HEK293 (cell line): ENCODE measurements around the gene CDH7.
A peak's percentile ranks its signal among the peaks of the same experiment; 100 is the strongest.

ENCODE experiments used
- CTCF ChIA-PET: fragments of 350-600 bp; formaldehyde crosslinking; extraction: SDS; loops from one replicate; lab custom pipeline; 2021; ENCODE audit warnings: antibody characterized with exemption; lab: Yijun Ruan, JAX
- POLR2A ChIA-PET: fragments of 300-600 bp; formaldehyde crosslinking; extraction: SDS; loops from one replicate; lab custom pipeline; 2020; ENCODE audit warnings: antibody characterized with exemption, inconsistent platforms; lab: Yijun Ruan, JAX
- H3K27ac ChIP-seq: fragments of 200-500 bp; sonication (Bioruptor generic); 2 replicates; pipeline ENCODE4 v1.5.1; 2014; ENCODE audit warnings: low read depth, low read length, control low read depth, inconsistent platforms; ENCODE audit errors: extremely low read depth
- H3K36me3 ChIP-seq, 2 experiments: fragments of 200-500 bp in 1 of 2; sonication (Bioruptor generic) in 1 of 2; 1 replicate in 1 of 2; 2 replicates in 1 of 2; pipeline ENCODE4 v1.5.1; 2014 to 2017; ENCODE audit warnings: inconsistent platforms in 2 of 2, low read length in 2 of 2; ENCODE audit not compliant: control insufficient read depth in 2 of 2, insufficient read depth in 1 of 2
- H3K4me1 ChIP-seq: fragments of 200-500 bp; sonication (Bioruptor generic); 2 replicates; pipeline ENCODE4 v1.5.1; 2014; ENCODE audit warnings: mild to moderate bottlenecking, low read length, inconsistent platforms; ENCODE audit not compliant: control insufficient read depth, insufficient read depth
- H3K4me3 ChIP-seq: 2 replicates; pipeline ENCODE4 v1.5.1; 2011; ENCODE audit warnings: low read depth, mild to moderate bottlenecking, control low read depth, low read length, moderate library complexity
- H3K9me3 ChIP-seq: fragments of 200-500 bp; sonication (Bioruptor generic); 2 replicates; pipeline ENCODE4 v1.5.1; 2014; ENCODE audit warnings: low read depth, low read length, inconsistent platforms; ENCODE audit not compliant: control insufficient read depth, insufficient read depth
- PRDM1 ChIP-seq: fragments of 450-650 bp; formaldehyde crosslinking; IDR thresholded peaks from 2 replicates; pipeline ENCODE4; 2016; ENCODE audit warnings: missing biosample characterization, missing genetic modification characterization
- REPIN1 ChIP-seq: fragments of 450-650 bp; formaldehyde crosslinking; IDR thresholded peaks from 2 replicates; pipeline ENCODE4 v1.5.1; 2017; ENCODE audit warnings: missing biosample characterization, missing genetic modification characterization, low read depth
- ZBTB17 ChIP-seq: fragments of 450-650 bp; formaldehyde crosslinking; IDR thresholded peaks from 2 replicates; pipeline ENCODE4 v1.5.1; 2016; ENCODE audit warnings: missing biosample characterization, missing genetic modification characterization
- ZBTB20 ChIP-seq: fragments of 450-650 bp; formaldehyde crosslinking; IDR thresholded peaks from 2 replicates; pipeline ENCODE4 v1.5.1; 2016; ENCODE audit warnings: missing biosample characterization, missing genetic modification characterization
- ZBTB48 ChIP-seq: fragments of 450-650 bp; formaldehyde crosslinking; IDR thresholded peaks from 2 replicates; pipeline ENCODE4 v1.5.1; 2016; ENCODE audit warnings: missing biosample characterization, missing genetic modification characterization
- ZBTB8A ChIP-seq: fragments of 450-650 bp; formaldehyde crosslinking; IDR thresholded peaks from 2 replicates; pipeline ENCODE4 v1.5.1; 2016; ENCODE audit warnings: missing biosample characterization, missing genetic modification characterization
- ZFP37 ChIP-seq: fragments of 450-650 bp; formaldehyde crosslinking; IDR thresholded peaks from 2 replicates; pipeline ENCODE4 v1.5.1; 2016; ENCODE audit warnings: missing biosample characterization, missing genetic modification characterization
- ZFP69B ChIP-seq: fragments of 450-650 bp; formaldehyde crosslinking; IDR thresholded peaks from 2 replicates; pipeline ENCODE4 v1.5.1; 2016; ENCODE audit warnings: missing biosample characterization, missing genetic modification characterization
- ZNF10 ChIP-seq: fragments of 450-650 bp; formaldehyde crosslinking; IDR thresholded peaks from 2 replicates; pipeline ENCODE4 v1.5.1; 2017; ENCODE audit warnings: missing biosample characterization, missing genetic modification characterization
- ZNF169 ChIP-seq: fragments of 450-650 bp; formaldehyde crosslinking; IDR thresholded peaks from 2 replicates; pipeline ENCODE4 v1.5.1; 2016; ENCODE audit warnings: missing biosample characterization, missing genetic modification characterization
- ZNF211 ChIP-seq: fragments of 450-650 bp; formaldehyde crosslinking; IDR thresholded peaks from 2 replicates; pipeline ENCODE4 v1.5.1; 2016; ENCODE audit warnings: low read depth, missing biosample characterization, missing genetic modification characterization
- ZNF239 ChIP-seq: fragments of 450-650 bp; formaldehyde crosslinking; IDR thresholded peaks from 2 replicates; pipeline ENCODE4 v1.5.1; 2016; ENCODE audit warnings: missing biosample characterization, missing genetic modification characterization
- ZNF335 ChIP-seq: fragments of 450-650 bp; formaldehyde crosslinking; conservative IDR thresholded peaks from 2 replicates; pipeline ENCODE4 v1.5.1; 2016; ENCODE audit warnings: missing biosample characterization, missing genetic modification characterization
- ZNF341 ChIP-seq: fragments of 450-650 bp; formaldehyde crosslinking; IDR thresholded peaks from 2 replicates; pipeline ENCODE4; 2016; ENCODE audit warnings: low read depth, missing biosample characterization, missing genetic modification characterization
- ZNF426 ChIP-seq: fragments of 450-650 bp; formaldehyde crosslinking; IDR thresholded peaks from 2 replicates; pipeline ENCODE4 v1.5.1; 2017; ENCODE audit warnings: missing biosample characterization, missing genetic modification characterization, mild to moderate bottlenecking, inconsistent platforms, moderate library complexity
- ZNF596 ChIP-seq: fragments of 450-650 bp; IDR thresholded peaks from 2 replicates; pipeline ENCODE4 v1.5.0; 2018; ENCODE audit warnings: missing biosample characterization, mild to moderate bottlenecking, missing genetic modification characterization, moderate library complexity
- ZNF600 ChIP-seq: fragments of 450-650 bp; formaldehyde crosslinking; IDR thresholded peaks from 2 replicates; pipeline ENCODE4 v1.5.1; 2016; ENCODE audit warnings: missing biosample characterization, missing genetic modification characterization
- ZNF610 ChIP-seq: fragments of 450-650 bp; formaldehyde crosslinking; IDR thresholded peaks from 2 replicates; pipeline ENCODE4 v1.5.1; 2016; ENCODE audit warnings: missing biosample characterization, missing genetic modification characterization, borderline replicate concordance
- ZNF624 ChIP-seq: fragments of 450-650 bp; formaldehyde crosslinking; IDR thresholded peaks from 2 replicates; pipeline ENCODE4 v1.5.1; 2017; ENCODE audit warnings: missing biosample characterization, missing genetic modification characterization
- ZNF792 ChIP-seq: fragments of 450-650 bp; formaldehyde crosslinking; IDR thresholded peaks from 2 replicates; pipeline ENCODE4 v1.5.1; 2016; ENCODE audit warnings: missing biosample characterization, missing genetic modification characterization
- TF ChIP-seq, protein P1 (sequence below): fragments of 450-650 bp; formaldehyde crosslinking; IDR thresholded peaks from 2 replicates; pipeline ENCODE4 v1.5.1; 2016; ENCODE audit warnings: missing biosample characterization, missing genetic modification characterization
- TF ChIP-seq, protein P2 (sequence below): fragments of 450-650 bp; formaldehyde crosslinking; IDR thresholded peaks from 2 replicates; pipeline ENCODE4 v1.5.1; 2016; ENCODE audit warnings: missing biosample characterization, missing genetic modification characterization
- TF ChIP-seq, protein P3 (sequence below): fragments of 450-650 bp; formaldehyde crosslinking; IDR thresholded peaks from 2 replicates; pipeline ENCODE4 v1.5.1; 2016; ENCODE audit warnings: missing biosample characterization, missing genetic modification characterization
- TF ChIP-seq, protein P4 (sequence below): fragments of 450-650 bp; formaldehyde crosslinking; IDR thresholded peaks from 2 replicates; pipeline ENCODE4 v1.5.1; 2016; ENCODE audit warnings: missing biosample characterization, missing genetic modification characterization

Gene CDH7

DNA sequence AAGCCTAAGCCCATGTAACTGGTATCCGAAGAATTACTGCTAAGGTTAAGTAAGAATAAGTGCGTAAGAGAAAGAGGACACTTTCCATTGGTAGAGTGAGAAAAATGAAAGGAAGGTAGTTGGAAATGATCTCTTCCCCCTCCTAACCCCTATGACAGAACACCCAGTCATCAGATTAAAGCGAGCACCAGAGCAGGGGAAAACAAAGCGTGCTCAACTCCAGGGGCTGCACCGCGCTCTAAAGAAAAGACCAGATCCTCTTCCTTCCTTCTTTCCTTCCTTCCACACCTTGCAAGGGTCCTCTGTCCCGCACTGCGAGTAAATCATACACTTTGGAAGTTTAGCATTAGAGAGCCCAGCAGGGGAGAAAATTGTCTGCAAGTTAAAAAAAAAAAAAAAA, 971 bp upstream of the CDH7 start:
- ChIA-PET CTCF (interaction anchor here (1.2 to 1.4 kb wide), 2 partner anchors 27 to 38 kb away, joined by 4 read pairs; no protein-coding TSS in a partner anchor), POLR2A (interaction anchor here (0.6 to 0.7 kb wide), 2 partner anchors 12 to 50 kb away, joined by 3 to 7 read pairs; no protein-coding TSS in a partner anchor)
- peak overlapping the region; percentile 4; the same call in 1 of the 2 replicates for H3K27ac ChIP-seq
- H3K36me3 ChIP-seq, result no peaks in the 10 kb centered on the region
- TF ChIP-seq PRDM1 (tag by site-specific recombination), result 0 out of 2 replicates have a peak, but pooled peaks have one; percentile 4
- no peak for TF ChIP-seq ZNF596
- TF ChIP-seq ZNF600 (tag by site-specific recombination), result peak; percentile 34; the same call in 1 of the 2 replicates
- 0 out of 2 replicates have a peak overlapping the region, but pooled peaks have one; percentile 6 for H3K4me3 ChIP-seq
- H3K9me3 ChIP-seq, result no peaks in the 10 kb centered on the region
- peaks cover 28% of the 10 kb centered on the region for H3K4me1 ChIP-seq

DNA sequence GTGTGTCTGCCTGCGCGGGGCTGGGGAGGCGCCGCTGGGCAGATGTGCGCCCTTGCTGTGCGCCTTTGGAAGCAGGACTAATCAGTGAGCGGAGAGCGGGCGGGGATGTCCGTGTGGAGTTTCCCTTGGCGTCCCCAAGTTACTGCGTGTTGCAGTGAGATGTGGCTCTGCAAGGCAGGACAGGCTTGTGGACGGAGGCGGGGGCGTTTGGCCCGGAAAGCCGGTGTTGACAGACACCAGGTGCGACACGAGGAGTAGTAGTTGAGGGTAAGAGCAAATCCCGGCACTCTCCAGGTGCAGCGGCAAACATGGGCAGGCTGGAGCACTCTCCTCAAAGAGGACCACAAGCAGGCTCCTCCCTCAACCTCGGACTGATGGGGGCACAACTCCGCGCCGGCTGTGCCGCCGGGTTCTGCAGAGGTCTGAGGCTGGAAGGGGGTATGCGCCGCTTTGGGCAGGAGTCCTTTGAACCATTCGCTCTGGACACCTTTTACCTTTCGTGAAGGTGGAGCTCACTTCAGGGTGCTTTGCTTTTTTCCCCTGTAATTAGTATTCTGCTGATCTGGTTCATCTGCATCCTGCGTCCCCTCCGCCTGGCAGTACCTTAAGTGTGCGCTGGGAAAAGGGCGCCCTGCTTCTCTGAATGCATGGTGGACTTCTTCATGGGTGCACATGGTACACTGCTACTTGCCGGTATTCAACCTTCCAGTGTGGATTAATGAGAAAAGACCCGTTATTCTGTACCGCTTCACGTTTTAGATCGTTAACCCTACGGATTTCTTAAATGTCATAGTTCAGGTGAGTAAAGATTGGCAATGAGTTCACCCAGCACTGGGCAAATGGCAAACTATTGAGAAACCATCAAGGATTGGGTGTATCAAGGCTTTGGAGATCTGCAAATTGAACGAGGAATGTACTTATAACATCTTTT, 608 bp downstream of the CDH7 start:
- H3K4me1 ChIP-seq, result peaks cover 35% of the 10 kb centered on the region
- CTCF ChIA-PET, result interaction anchor here (0.6 to 3.0 kb wide), 9 partner anchors 13 to 1290 kb away, joined by 3 to 19 read pairs (median 4); no protein-coding TSS in a partner anchor
- POLR2A ChIA-PET, result no interaction called here
- TF ChIP-seq ZFP69B (tag by site-specific recombination) (no peak), ZNF169 (tag by site-specific recombination) (no peak), ZBTB48 (tag by site-specific recombination) (0 out of 2 replicates have a peak, but pooled peaks have one; percentile 11), ZNF335 (peak; percentile 98), ZBTB17 (tag by site-specific recombination) (peak; percentile 20; the same call in 1 of the 2 replicates), ZNF792 (tag by site-specific recombination) (no peak), ZNF610 (no peak), ZNF239 (tag by site-specific recombination) (0 out of 2 replicates have a peak, but pooled peaks have one; percentile 48), ZBTB8A (tag by site-specific recombination) (peak; percentile 76), ZNF10 (peak; percentile 96), ZNF211 (tag by site-specific recombination) (no peak), ZNF624 (tag by site-specific recombination) (no peak), ZBTB20 (peak; percentile 59; the same call in 1 of the 2 replicates), ZNF341 (tag by site-specific recombination) (0 out of 2 replicates have a peak, but pooled peaks have one; percentile 11), ZFP37 (tag by site-specific recombination) (peak; percentile 85), REPIN1 (tag by site-specific recombination) (no peak), ZNF426 (tag by site-specific recombination) (no peak), ZNF600 (tag by site-specific recombination) (0 out of 2 replicates have a peak, but pooled peaks have one; percentile 39)
- TF ChIP-seq, protein P1, sequence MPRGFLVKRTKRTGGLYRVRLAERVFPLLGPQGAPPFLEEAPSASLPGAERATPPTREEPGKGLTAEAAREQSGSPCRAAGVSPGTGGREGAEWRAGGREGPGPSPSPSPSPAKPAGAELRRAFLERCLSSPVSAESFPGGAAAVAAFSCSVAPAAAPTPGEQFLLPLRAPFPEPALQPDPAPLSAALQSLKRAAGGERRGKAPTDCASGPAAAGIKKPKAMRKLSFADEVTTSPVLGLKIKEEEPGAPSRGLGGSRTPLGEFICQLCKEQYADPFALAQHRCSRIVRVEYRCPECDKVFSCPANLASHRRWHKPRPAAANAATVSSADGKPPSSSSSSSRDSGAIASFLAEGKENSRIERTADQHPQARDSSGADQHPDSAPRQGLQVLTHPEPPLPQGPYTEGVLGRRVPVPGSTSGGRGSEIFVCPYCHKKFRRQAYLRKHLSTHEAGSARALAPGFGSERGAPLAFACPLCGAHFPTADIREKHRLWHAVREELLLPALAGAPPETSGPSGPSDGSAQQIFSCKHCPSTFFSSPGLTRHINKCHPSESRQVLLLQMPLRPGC (tag by site-specific recombination), result no peak
- TF ChIP-seq, protein P2, sequence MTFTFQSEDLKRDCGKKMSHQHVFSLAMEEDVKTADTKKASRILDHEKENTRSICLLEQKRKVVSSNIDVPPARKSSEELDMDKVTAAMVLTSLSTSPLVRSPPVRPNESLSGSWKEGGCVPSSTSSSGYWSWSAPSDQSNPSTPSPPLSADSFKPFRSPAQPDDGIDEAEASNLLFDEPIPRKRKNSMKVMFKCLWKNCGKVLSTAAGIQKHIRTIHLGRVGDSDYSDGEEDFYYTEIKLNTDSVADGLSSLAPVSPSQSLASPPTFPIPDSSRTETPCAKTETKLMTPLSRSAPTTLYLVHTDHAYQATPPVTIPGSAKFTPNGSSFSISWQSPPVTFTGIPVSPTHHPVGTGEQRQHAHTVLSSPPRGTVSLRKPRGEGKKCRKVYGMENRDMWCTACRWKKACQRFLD, result no peak
- TF ChIP-seq, protein P3, sequence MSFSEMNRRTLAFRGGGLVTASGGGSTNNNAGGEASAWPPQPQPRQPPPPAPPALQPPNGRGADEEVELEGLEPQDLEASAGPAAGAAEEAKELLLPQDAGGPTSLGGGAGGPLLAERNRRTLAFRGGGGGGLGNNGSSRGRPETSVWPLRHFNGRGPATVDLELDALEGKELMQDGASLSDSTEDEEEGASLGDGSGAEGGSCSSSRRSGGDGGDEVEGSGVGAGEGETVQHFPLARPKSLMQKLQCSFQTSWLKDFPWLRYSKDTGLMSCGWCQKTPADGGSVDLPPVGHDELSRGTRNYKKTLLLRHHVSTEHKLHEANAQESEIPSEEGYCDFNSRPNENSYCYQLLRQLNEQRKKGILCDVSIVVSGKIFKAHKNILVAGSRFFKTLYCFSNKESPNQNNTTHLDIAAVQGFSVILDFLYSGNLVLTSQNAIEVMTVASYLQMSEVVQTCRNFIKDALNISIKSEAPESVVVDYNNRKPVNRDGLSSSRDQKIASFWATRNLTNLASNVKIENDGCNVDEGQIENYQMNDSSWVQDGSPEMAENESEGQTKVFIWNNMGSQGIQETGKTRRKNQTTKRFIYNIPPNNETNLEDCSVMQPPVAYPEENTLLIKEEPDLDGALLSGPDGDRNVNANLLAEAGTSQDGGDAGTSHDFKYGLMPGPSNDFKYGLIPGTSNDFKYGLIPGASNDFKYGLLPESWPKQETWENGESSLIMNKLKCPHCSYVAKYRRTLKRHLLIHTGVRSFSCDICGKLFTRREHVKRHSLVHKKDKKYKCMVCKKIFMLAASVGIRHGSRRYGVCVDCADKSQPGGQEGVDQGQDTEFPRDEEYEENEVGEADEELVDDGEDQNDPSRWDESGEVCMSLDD (tag by site-specific recombination), result 0 out of 2 replicates have a peak, but pooled peaks have one; percentile 31
- TF ChIP-seq, protein P4, sequence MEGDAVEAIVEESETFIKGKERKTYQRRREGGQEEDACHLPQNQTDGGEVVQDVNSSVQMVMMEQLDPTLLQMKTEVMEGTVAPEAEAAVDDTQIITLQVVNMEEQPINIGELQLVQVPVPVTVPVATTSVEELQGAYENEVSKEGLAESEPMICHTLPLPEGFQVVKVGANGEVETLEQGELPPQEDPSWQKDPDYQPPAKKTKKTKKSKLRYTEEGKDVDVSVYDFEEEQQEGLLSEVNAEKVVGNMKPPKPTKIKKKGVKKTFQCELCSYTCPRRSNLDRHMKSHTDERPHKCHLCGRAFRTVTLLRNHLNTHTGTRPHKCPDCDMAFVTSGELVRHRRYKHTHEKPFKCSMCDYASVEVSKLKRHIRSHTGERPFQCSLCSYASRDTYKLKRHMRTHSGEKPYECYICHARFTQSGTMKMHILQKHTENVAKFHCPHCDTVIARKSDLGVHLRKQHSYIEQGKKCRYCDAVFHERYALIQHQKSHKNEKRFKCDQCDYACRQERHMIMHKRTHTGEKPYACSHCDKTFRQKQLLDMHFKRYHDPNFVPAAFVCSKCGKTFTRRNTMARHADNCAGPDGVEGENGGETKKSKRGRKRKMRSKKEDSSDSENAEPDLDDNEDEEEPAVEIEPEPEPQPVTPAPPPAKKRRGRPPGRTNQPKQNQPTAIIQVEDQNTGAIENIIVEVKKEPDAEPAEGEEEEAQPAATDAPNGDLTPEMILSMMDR (tag by site-specific recombination), result no peak

More for the DNA sequence above, 608 bp downstream of the CDH7 start:
- peak overlapping the region; percentile 61 for H3K4me3 ChIP-seq
- no peaks in the 10 kb centered on the region for H3K9me3 ChIP-seq
- peak overlapping the region; percentile 67; the same call in 1 of the 2 replicates for H3K27ac ChIP-seq
- no peaks in the 10 kb centered on the region for H3K36me3 ChIP-seq
